IMR-90 (cell line): Measurements from ENCODE around the gene ARHGAP32. TPM values are rescaled to one million over a fixed set of nuclear protein-coding genes. Genes with fewer than 3 reads are reported as not detected.

Source experiments
- ATAC-seq: fragments of 200-7000 bp; cut with Tn5 transposase; 2 replicates; pipeline ENCODE4 v1.9.1; 2020; ENCODE audit warnings: low read depth, mild to moderate bottlenecking, moderate library complexity
- BruUV-seq: library from RNA; stranded (reverse); fragments of 400-500 nt; replicated peaks from 2 replicates; lab custom pipeline; 2021; lab: Mats Ljungman, UMichigan
- CTCF ChIA-PET: fragments of 300-600 bp; formaldehyde crosslinking; extraction: SDS; loops from one replicate; lab custom pipeline; 2021; ENCODE audit warnings: antibody characterized with exemption; lab: Yijun Ruan, JAX
- POLR2A ChIA-PET: fragments of 300-600 bp; sonication (Branson Sonifier 250); formaldehyde crosslinking; loops from one replicate; lab custom pipeline; 2022; ENCODE audit warnings: antibody characterized with exemption; ENCODE audit not compliant: unreplicated experiment; lab: Charles Lee
- DNase-seq: peaks from one replicate; pipeline ENCODE4 v3.0.0; 2013
- H2AFZ ChIP-seq: replicated peaks from 2 replicates; pipeline ENCODE3; 2013; ENCODE audit warnings: low read length, mild to moderate bottlenecking; ENCODE audit not compliant: poor library complexity
- H2AK5ac ChIP-seq: 2 replicates; pipeline ENCODE4 v1.6.1; 2013; ENCODE audit warnings: low read depth, low read length, inconsistent platforms
- H2AK9ac ChIP-seq: replicated peaks from 2 replicates; pipeline ENCODE3; 2013; ENCODE audit warnings: mild to moderate bottlenecking, low read depth, low read length, moderate library complexity; ENCODE audit not compliant: poor library complexity
- H2BK120ac ChIP-seq: 2 replicates; pipeline ENCODE4 v1.6.1; 2013; ENCODE audit warnings: low read depth, low read length, inconsistent platforms
- H2BK15ac ChIP-seq: 3 replicates; pipeline ENCODE4 v1.6.1; 2013; ENCODE audit warnings: low read depth, low read length, inconsistent platforms
- H2BK20ac ChIP-seq: 2 replicates; pipeline ENCODE4 v1.6.1; 2013; ENCODE audit warnings: low read depth, mild to moderate bottlenecking, inconsistent platforms, low read length, moderate library complexity
- H2BK5ac ChIP-seq: 2 replicates; pipeline ENCODE4 v1.6.1; 2013; ENCODE audit warnings: mild to moderate bottlenecking, low read depth, low read length, inconsistent platforms; ENCODE audit not compliant: poor library complexity, severe bottlenecking
- H3K14ac ChIP-seq: replicated peaks from 2 replicates; pipeline ENCODE4 v1.6.1; 2013; ENCODE audit warnings: low read depth, low read length, inconsistent platforms
- H3K18ac ChIP-seq: 2 replicates; pipeline ENCODE4 v1.6.1; 2013; ENCODE audit warnings: low read depth, low read length, control low read depth
- H3K23ac ChIP-seq: 2 replicates; pipeline ENCODE4 v1.6.1; 2013; ENCODE audit warnings: low read depth, low read length, inconsistent platforms
- H3K27ac ChIP-seq: 2 replicates; pipeline ENCODE4 v1.5.1; 2013; ENCODE audit warnings: mild to moderate bottlenecking, control low read depth, low read length; ENCODE audit not compliant: insufficient read depth
- H3K27me3 ChIP-seq: 2 replicates; pipeline ENCODE4 v1.6.1; 2013; ENCODE audit warnings: low read length; ENCODE audit not compliant: control insufficient read depth, insufficient read depth
- H3K36me3 ChIP-seq: 2 replicates; pipeline ENCODE4 v1.6.1; 2013; ENCODE audit warnings: low read length, mixed read lengths; ENCODE audit not compliant: control insufficient read depth, insufficient read depth
- H3K4ac ChIP-seq: 2 replicates; pipeline ENCODE4 v1.6.1; 2013; ENCODE audit warnings: low read depth, low read length, inconsistent platforms
- H3K4me1 ChIP-seq: 2 replicates; pipeline ENCODE4 v1.6.1; 2013; ENCODE audit warnings: low read length, mixed read lengths; ENCODE audit not compliant: control insufficient read depth, insufficient read depth
- H3K4me2 ChIP-seq: 2 replicates; pipeline ENCODE4 v1.6.1; 2013; ENCODE audit warnings: low read depth, mild to moderate bottlenecking, control low read depth, low read length, moderate library complexity
- H3K4me3 ChIP-seq: 2 replicates; pipeline ENCODE4 v1.5.1; 2013; ENCODE audit warnings: low read depth, mild to moderate bottlenecking, control low read depth, low read length, moderate library complexity; ENCODE audit not compliant: insufficient read depth
- H3K56ac ChIP-seq: 2 replicates; pipeline ENCODE4 v1.6.1; 2013; ENCODE audit warnings: low read length, inconsistent platforms; ENCODE audit not compliant: insufficient read depth; ENCODE audit errors: extremely low read depth
- H3K79me1 ChIP-seq, 2 experiments: 2 replicates each; pipeline ENCODE4 v1.6.1; 2013; ENCODE audit warnings: low read length in 2 of 2, inconsistent platforms in 1 of 2, low read depth in 1 of 2
- H3K9ac ChIP-seq: 2 replicates; pipeline ENCODE4 v1.6.1; 2013; ENCODE audit warnings: low read depth, low read length, control low read depth
- H3K9me1 ChIP-seq: 2 replicates; pipeline ENCODE4 v1.6.1; 2013; ENCODE audit warnings: low read length, inconsistent platforms; ENCODE audit not compliant: insufficient read depth
- H3K9me3 ChIP-seq: 2 replicates; pipeline ENCODE4 v1.6.1; 2013; ENCODE audit warnings: low read length; ENCODE audit not compliant: control insufficient read depth, insufficient read depth
- H4K20me1 ChIP-seq: 2 replicates; pipeline ENCODE4 v1.6.1; 2013; ENCODE audit warnings: low read length, inconsistent platforms; ENCODE audit not compliant: insufficient read depth
- H4K5ac ChIP-seq: 2 replicates; pipeline ENCODE4 v1.6.1; 2013; ENCODE audit warnings: mild to moderate bottlenecking, low read depth, low read length, control low read depth
- H4K8ac ChIP-seq, 2 experiments: 2 replicates each; pipeline ENCODE4 v1.6.1; 2013; ENCODE audit warnings: low read depth in 2 of 2, low read length in 2 of 2, control low read depth in 1 of 2, inconsistent platforms in 1 of 2
- H4K91ac ChIP-seq: 2 replicates; pipeline ENCODE4 v1.6.1; 2013; ENCODE audit warnings: low read depth, low read length, inconsistent platforms; ENCODE audit not compliant: insufficient read depth
- BHLHE40 ChIP-seq: fragments of 150-350 bp; IDR thresholded peaks from 2 replicates; pipeline ENCODE4 v1.6.1; 2016; ENCODE audit warnings: mild to moderate bottlenecking, low read depth, low read length
- CEBPB ChIP-seq: IDR thresholded peaks from 2 replicates; pipeline ENCODE4 v1.6.1; 2012; ENCODE audit warnings: low read depth, low read length, improper control_type of control experiment
- CHD1 ChIP-seq: IDR thresholded peaks from 2 replicates; pipeline ENCODE4 v1.6.1; 2012; ENCODE audit warnings: low read depth, low read length, improper control_type of control experiment
- FOS ChIP-seq: fragments of 150-350 bp; IDR thresholded peaks from 2 replicates; pipeline ENCODE4 v1.6.1; 2016; ENCODE audit warnings: low read depth, low read length
- MAFK ChIP-seq: IDR thresholded peaks from 2 replicates; pipeline ENCODE4 v1.6.1; 2012; ENCODE audit warnings: low read depth, low read length, improper control_type of control experiment
- MXI1 ChIP-seq: IDR thresholded peaks from 2 replicates; pipeline ENCODE4 v1.6.1; 2012; ENCODE audit warnings: low read depth, mild to moderate bottlenecking, low read length, moderate library complexity, borderline replicate concordance
- NFE2L2 ChIP-seq: fragments of 150-350 bp; IDR thresholded peaks from 2 replicates; pipeline ENCODE4 v1.6.1; 2016; ENCODE audit warnings: low read depth, mild to moderate bottlenecking, low read length
- POLR2A ChIP-seq: IDR thresholded peaks from 2 replicates; pipeline ENCODE4 v1.6.1; 2012; ENCODE audit warnings: mild to moderate bottlenecking, low read depth, low read length
- RCOR1 ChIP-seq: IDR thresholded peaks from 2 replicates; pipeline ENCODE4 v1.6.1; 2012; ENCODE audit warnings: mild to moderate bottlenecking, low read length, improper control_type of control experiment; ENCODE audit not compliant: insufficient replicate concordance
- RFX5 ChIP-seq: IDR thresholded peaks from 2 replicates; pipeline ENCODE4 v1.8.0; 2012; ENCODE audit warnings: low read depth, mild to moderate bottlenecking, low read length, moderate library complexity
- WGBS, 2 experiments: methylation state at CpG; one replicate each; pipeline versions ENCODE4 v1.1.5 to v1.1.7; 2013; ENCODE audit warnings: missing lambda C conversion rate in 2 of 2; ENCODE audit not compliant: insufficient read length in 1 of 2; ENCODE audit errors: extremely low coverage in 2 of 2; 5-methylcytosine and 5-hydroxymethylcytosine counted together
- dilution Hi-C: fragments of 300-500 bp; cut with HindIII; formaldehyde crosslinking; loops from one replicate; pipeline ENCODE4 v1.14.3; 2018; ENCODE audit warnings: low sequenced_read_pairs; ENCODE audit not compliant: unreplicated experiment
- in situ Hi-C: fragments of 300-500 bp; cut with MboI; formaldehyde crosslinking; loops from 3 replicates; pipeline ENCODE4 v1.14.3; 2019; ENCODE audit warnings: low sequenced_read_pairs, inconsistent platforms, mixed read lengths
- intact Hi-C: fragments of 100-400 bp; cut with micrococcal nuclease; formaldehyde crosslinking; loops from 2 replicates; pipeline ENCODE4 v1.10.0; 2022
- polyA plus RNA-seq, 3 experiments: library from polyadenylated mRNA; depleted of rRNA; stranded (reverse); fragments of >200 nt; gene quantifications; 2 replicates each; pipeline ENCODE4 v1.2.3, GENCODE V29; 2012; ENCODE audit warnings: low replicate concordance in 1 of 3
- total RNA-seq: library from RNA; depleted of rRNA; stranded (reverse); fragments of >200 nt; gene quantifications from 2 replicates; pipeline ENCODE4 v1.2.3, GENCODE V29; 2012
- TF ChIP-seq, protein P1 (sequence below): fragments of 150-350 bp; IDR thresholded peaks from 2 replicates; pipeline ENCODE4 v1.6.1; 2016; ENCODE audit warnings: low read depth, mild to moderate bottlenecking, low read length, moderate library complexity, borderline replicate concordance
- TF ChIP-seq, protein P2 (sequence below): conservative IDR thresholded peaks from 2 replicates; pipeline ENCODE4 v1.5.1; 2012; ENCODE audit warnings: mild to moderate bottlenecking, low read depth, low read length, improper control_type of control experiment

The ARHGAP32 gene
- total and polyA plus RNA-seq, 2 of the 4 experiments (the other 2 are of a cell fraction): 4.1 to 8.4 TPM

DNA sequence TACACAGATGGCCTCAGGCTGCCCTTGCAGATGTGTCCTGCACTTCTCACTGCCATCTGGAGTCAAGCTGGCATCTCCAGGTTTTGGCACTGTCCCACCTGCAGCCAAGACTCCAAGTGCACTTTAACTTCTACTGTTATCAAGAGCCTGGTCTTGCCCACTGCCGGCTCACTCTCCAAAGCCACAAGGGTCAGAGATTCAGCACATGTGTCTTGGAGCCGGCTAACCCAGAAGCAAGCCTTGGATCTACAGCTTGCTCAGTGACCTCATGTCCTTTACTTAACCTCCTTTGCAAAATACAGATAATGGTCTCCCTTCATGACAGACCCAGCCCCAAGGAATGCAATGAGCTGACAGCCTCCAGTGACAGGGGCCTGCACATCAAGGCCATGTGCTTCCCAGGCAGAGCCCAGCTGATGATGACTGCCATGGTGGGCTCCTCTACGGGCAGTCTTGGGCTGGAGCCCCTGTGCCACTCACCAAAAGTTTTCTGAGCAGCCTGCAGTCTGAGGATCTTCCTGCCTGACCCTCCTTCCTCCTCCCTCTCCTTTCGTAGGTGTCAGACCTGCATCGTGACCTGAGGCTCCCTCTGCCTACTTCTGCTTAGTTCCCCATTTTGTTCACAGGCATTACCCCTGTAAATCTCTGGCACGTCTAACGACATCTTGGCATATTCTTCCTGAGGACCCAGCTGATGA, 258.5 kb downstream of the ARHGAP32 start:
- no peak overlapping the region for H3K4me2 ChIP-seq
- H3K4me3 ChIP-seq: no peak overlapping the region
- H2AK9ac ChIP-seq: no peak overlapping the region
- H3K14ac ChIP-seq: no peak overlapping the region
- dilution Hi-C loops: no loop called here
- H3K27me3 ChIP-seq: peaks cover 21% of the 10 kb centered on the region
- ATAC-seq (no peak), DNase-seq (no peak)
- H2BK15ac ChIP-seq: no peak overlapping the region
- no peak overlapping the region for H3K4ac ChIP-seq
- no peak overlapping the region for H3K56ac ChIP-seq
- H2AK5ac ChIP-seq: no peak overlapping the region
- H3K9me1 ChIP-seq: no peaks in the 10 kb centered on the region
- BruUV-seq: no TSS peak
- H3K9me3 ChIP-seq: no peaks in the 10 kb centered on the region
- ChIA-PET POLR2A (no interaction called here), CTCF (no interaction called here)
- no peaks in the 10 kb centered on the region for H4K20me1 ChIP-seq
- H3K18ac ChIP-seq: no peak overlapping the region
- no peak overlapping the region for H3K23ac ChIP-seq
- no peaks in the 10 kb centered on the region for H3K79me1 ChIP-seq
- TF ChIP-seq FOS (no peak), MAFK (no peak), CEBPB (no peak), MXI1 (no peak), NFE2L2 (no peak), POLR2A (no peak), BHLHE40 (no peak), RCOR1 (no peak), CHD1 (no peak), RFX5 (no peak)
- TF ChIP-seq, protein P1, sequence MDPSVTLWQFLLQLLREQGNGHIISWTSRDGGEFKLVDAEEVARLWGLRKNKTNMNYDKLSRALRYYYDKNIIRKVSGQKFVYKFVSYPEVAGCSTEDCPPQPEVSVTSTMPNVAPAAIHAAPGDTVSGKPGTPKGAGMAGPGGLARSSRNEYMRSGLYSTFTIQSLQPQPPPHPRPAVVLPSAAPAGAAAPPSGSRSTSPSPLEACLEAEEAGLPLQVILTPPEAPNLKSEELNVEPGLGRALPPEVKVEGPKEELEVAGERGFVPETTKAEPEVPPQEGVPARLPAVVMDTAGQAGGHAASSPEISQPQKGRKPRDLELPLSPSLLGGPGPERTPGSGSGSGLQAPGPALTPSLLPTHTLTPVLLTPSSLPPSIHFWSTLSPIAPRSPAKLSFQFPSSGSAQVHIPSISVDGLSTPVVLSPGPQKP: no peak
- TF ChIP-seq, protein P2, sequence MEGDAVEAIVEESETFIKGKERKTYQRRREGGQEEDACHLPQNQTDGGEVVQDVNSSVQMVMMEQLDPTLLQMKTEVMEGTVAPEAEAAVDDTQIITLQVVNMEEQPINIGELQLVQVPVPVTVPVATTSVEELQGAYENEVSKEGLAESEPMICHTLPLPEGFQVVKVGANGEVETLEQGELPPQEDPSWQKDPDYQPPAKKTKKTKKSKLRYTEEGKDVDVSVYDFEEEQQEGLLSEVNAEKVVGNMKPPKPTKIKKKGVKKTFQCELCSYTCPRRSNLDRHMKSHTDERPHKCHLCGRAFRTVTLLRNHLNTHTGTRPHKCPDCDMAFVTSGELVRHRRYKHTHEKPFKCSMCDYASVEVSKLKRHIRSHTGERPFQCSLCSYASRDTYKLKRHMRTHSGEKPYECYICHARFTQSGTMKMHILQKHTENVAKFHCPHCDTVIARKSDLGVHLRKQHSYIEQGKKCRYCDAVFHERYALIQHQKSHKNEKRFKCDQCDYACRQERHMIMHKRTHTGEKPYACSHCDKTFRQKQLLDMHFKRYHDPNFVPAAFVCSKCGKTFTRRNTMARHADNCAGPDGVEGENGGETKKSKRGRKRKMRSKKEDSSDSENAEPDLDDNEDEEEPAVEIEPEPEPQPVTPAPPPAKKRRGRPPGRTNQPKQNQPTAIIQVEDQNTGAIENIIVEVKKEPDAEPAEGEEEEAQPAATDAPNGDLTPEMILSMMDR: no peak
- H4K91ac ChIP-seq: no peak overlapping the region
- no peak overlapping the region for H2AFZ ChIP-seq
- WGBS, 2 experiments: 86% methylated on average over 2 of the region's 7 CpGs; no CpG with 5 or more reads in 1 of the 2 experiments
- in situ Hi-C loops: no loop called here
- no peak overlapping the region for H4K8ac ChIP-seq
- H3K4me1 ChIP-seq: peaks cover 3% of the 10 kb centered on the region; the same call in 1 of the 2 replicates
- H3K27ac ChIP-seq: no peak overlapping the region
- H2BK5ac ChIP-seq: no peak overlapping the region
- no peak overlapping the region for H3K9ac ChIP-seq
- no peaks in the 10 kb centered on the region for H3K36me3 ChIP-seq
- H4K5ac ChIP-seq: no peak overlapping the region
- H2BK20ac ChIP-seq: no peak overlapping the region
- intact Hi-C loops: no loop called here
- no peak overlapping the region for H2BK120ac ChIP-seq
